HepG2 (cell line): ENCODE measurements around the gene ZFAND2B. TPM values are rescaled to one million over a fixed set of nuclear protein-coding genes. Genes with fewer than 3 reads are reported as not detected.

Experiments used
- CBX1 ChIP-seq: IDR thresholded peaks from one replicate; pipeline ENCODE4 v1.6.1; 2016; ENCODE audit warnings: antibody characterized with exemption, low read depth
- CERS6 ChIP-seq: sonication (generic); formaldehyde crosslinking; IDR thresholded peaks from 2 replicates; pipeline ENCODE4 v1.5.0; 2020; ENCODE audit warnings: missing genetic modification reagents
- GPN1 ChIP-seq: sonication (generic); formaldehyde crosslinking; IDR thresholded peaks from 2 replicates; pipeline ENCODE4 v1.5.1; 2020; ENCODE audit warnings: missing genetic modification reagents, borderline replicate concordance
- MBNL3 ChIP-seq: fragments of 250-450 bp; sonication (Bioruptor Pico); conservative IDR thresholded peaks from 2 replicates; pipeline ENCODE4 v1.8.0; 2022; ENCODE audit warnings: mild to moderate bottlenecking, inconsistent platforms
- RAD21 ChIP-seq: fragments of 450-650 bp; formaldehyde crosslinking; IDR thresholded peaks from 2 replicates; pipeline ENCODE4 v1.5.0; 2020; ENCODE audit warnings: mild to moderate bottlenecking
- RFX3 ChIP-seq: IDR thresholded peaks from 2 replicates; pipeline ENCODE4 v1.6.1; 2016; ENCODE audit warnings: missing biosample characterization, missing genetic modification reagents
- SRY ChIP-seq: sonication (generic); formaldehyde crosslinking; IDR thresholded peaks from 2 replicates; pipeline ENCODE4 v1.8.0; 2022; ENCODE audit warnings: mild to moderate bottlenecking, missing genetic modification reagents
- TBP ChIP-seq: sonication (generic); formaldehyde crosslinking; IDR thresholded peaks from 2 replicates; pipeline ENCODE4 v1.5.0; 2020; ENCODE audit warnings: missing genetic modification reagents
- TRIM24 ChIP-seq: sonication (generic); formaldehyde crosslinking; IDR thresholded peaks from 2 replicates; pipeline ENCODE4 v1.8.0; 2022; ENCODE audit warnings: mild to moderate bottlenecking, missing genetic modification reagents
- ZNF207 ChIP-seq: fragments of 450-650 bp; IDR thresholded peaks from 2 replicates; pipeline ENCODE4 v1.6.1; 2016; ENCODE audit warnings: antibody characterized with exemption, borderline replicate concordance
- ZNF30 ChIP-seq: sonication (generic); formaldehyde crosslinking; IDR thresholded peaks from 2 replicates; pipeline ENCODE4 v1.5.0; 2020; ENCODE audit warnings: mild to moderate bottlenecking, missing genetic modification reagents
- ZNF329 ChIP-seq: sonication (generic); formaldehyde crosslinking; IDR thresholded peaks from 2 replicates; pipeline ENCODE4 v1.9.0; 2021; ENCODE audit warnings: low read depth, mild to moderate bottlenecking, missing genetic modification reagents
- ZNF331 ChIP-seq: sonication (generic); formaldehyde crosslinking; IDR thresholded peaks from 2 replicates; pipeline ENCODE4 v1.4.0; 2020; ENCODE audit warnings: missing genetic modification reagents
- ZNF703 ChIP-seq: sonication (generic); formaldehyde crosslinking; IDR thresholded peaks from 2 replicates; pipeline ENCODE4 v1.5.1; 2020; ENCODE audit warnings: missing genetic modification reagents, mild to moderate bottlenecking, moderate library complexity, borderline replicate concordance
- ZNF724P ChIP-seq: sonication (generic); formaldehyde crosslinking; IDR thresholded peaks from 2 replicates; pipeline ENCODE4 v1.8.0; 2022; ENCODE audit warnings: missing genetic modification reagents, borderline replicate concordance
- ZNF782 ChIP-seq: sonication (generic); formaldehyde crosslinking; IDR thresholded peaks from 2 replicates; pipeline ENCODE4 v1.4.0; 2020; ENCODE audit warnings: missing genetic modification reagents, mild to moderate bottlenecking, borderline replicate concordance
- ZSCAN9 ChIP-seq: IDR thresholded peaks from 2 replicates; pipeline ENCODE4 v1.6.1; 2016; ENCODE audit warnings: borderline replicate concordance
- polyA plus RNA-seq, 8 experiments: library from polyadenylated mRNA; depleted of rRNA in 3 of 8; stranded (reverse) in 7 of 8; unstranded in 1 of 8; fragments of >200 nt; fragmentation: Illumina TruSeq in 4 of 8; extraction: Trizol in 4 of 8; gene quantifications; 2 replicates each; pipeline versions ENCODE4 v1.2.1 to v1.2.3, GENCODE V29; 2011 to 2016; ENCODE audit warnings: low read depth in 4 of 8, missing spikeins in 1 of 8, mixed read lengths in 1 of 8; ENCODE audit not compliant: insufficient read depth in 1 of 8
- total RNA-seq, 5 experiments: library from RNA; depleted of rRNA; stranded (reverse); fragments of >200 nt; fragmentation: Illumina TruSeq; extraction: Trizol; gene quantifications; 2 replicates each; pipeline ENCODE4 v1.2.3, GENCODE V29; 2016; ENCODE audit warnings: low read depth in 1 of 5
- TF ChIP-seq, protein P1 (sequence below): sonication (generic); formaldehyde crosslinking; IDR thresholded peaks from 2 replicates; pipeline ENCODE4 v1.8.0; 2022; ENCODE audit warnings: missing genetic modification reagents, mild to moderate bottlenecking, inconsistent platforms, borderline replicate concordance
- TF ChIP-seq, protein P2 (sequence below): sonication (generic); formaldehyde crosslinking; IDR thresholded peaks from 2 replicates; pipeline ENCODE4 v1.8.1; 2023; ENCODE audit warnings: mild to moderate bottlenecking, missing genetic modification reagents
- TF ChIP-seq, protein P3 (sequence below): sonication (generic); formaldehyde crosslinking; IDR thresholded peaks from 2 replicates; pipeline ENCODE4 v1.9.0; 2022; ENCODE audit warnings: missing genetic modification reagents, mild to moderate bottlenecking, borderline replicate concordance
- TF ChIP-seq, protein P4 (sequence below): sonication (generic); formaldehyde crosslinking; conservative IDR thresholded peaks from 2 replicates; pipeline ENCODE4 v1.8.0; 2022; ENCODE audit warnings: low read depth, missing genetic modification reagents

The ZFAND2B gene
- total and polyA plus RNA-seq, 2 of the 13 experiments (the other 11 are each of a cell fraction or from before 2014, with no cell fraction given) = 53.3 to 115 TPM

- TF ChIP-seq, protein P1, sequence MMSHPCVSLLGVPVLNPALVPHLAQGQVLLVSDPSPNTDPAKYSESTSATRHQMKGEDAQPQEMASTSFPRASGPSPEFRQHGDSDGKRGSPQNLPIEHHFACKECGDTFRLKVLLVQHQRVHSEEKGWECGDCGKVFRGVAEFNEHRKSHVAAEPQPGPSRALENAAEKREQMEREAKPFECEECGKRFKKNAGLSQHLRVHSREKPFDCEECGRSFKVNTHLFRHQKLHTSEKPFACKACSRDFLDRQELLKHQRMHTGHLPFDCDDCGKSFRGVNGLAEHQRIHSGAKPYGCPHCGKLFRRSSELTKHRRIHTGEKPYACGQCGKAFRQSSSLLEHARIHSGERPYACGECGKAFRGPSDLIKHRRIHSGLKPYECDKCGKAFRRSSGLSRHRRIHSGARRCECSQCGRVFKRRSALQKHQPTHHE (CRISPR knock-in tag) = 0 out of 2 replicates have a peak, but pooled peaks have one; percentile 4
- TF ChIP-seq ZNF724P = peak; percentile 61; the same call in 1 of the 2 replicates
- TF ChIP-seq MBNL3 (CRISPR knock-in tag) = no peak
- TF ChIP-seq, protein P2, sequence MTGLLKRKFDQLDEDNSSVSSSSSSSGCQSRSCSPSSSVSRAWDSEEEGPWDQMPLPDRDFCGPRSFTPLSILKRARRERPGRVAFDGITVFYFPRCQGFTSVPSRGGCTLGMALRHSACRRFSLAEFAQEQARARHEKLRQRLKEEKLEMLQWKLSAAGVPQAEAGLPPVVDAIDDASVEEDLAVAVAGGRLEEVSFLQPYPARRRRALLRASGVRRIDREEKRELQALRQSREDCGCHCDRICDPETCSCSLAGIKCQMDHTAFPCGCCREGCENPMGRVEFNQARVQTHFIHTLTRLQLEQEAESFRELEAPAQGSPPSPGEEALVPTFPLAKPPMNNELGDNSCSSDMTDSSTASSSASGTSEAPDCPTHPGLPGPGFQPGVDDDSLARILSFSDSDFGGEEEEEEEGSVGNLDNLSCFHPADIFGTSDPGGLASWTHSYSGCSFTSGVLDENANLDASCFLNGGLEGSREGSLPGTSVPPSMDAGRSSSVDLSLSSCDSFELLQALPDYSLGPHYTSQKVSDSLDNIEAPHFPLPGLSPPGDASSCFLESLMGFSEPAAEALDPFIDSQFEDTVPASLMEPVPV (CRISPR knock-in tag) = peak; percentile 87
- no peak for TF ChIP-seq TBP (CRISPR knock-in tag)
- no peak for TF ChIP-seq TRIM24 (CRISPR knock-in tag)
- no peak for TF ChIP-seq ZNF703 (CRISPR knock-in tag)
- no peak for TF ChIP-seq ZNF782 (CRISPR knock-in tag)
- no peak for TF ChIP-seq SRY
- TF ChIP-seq, protein P3, sequence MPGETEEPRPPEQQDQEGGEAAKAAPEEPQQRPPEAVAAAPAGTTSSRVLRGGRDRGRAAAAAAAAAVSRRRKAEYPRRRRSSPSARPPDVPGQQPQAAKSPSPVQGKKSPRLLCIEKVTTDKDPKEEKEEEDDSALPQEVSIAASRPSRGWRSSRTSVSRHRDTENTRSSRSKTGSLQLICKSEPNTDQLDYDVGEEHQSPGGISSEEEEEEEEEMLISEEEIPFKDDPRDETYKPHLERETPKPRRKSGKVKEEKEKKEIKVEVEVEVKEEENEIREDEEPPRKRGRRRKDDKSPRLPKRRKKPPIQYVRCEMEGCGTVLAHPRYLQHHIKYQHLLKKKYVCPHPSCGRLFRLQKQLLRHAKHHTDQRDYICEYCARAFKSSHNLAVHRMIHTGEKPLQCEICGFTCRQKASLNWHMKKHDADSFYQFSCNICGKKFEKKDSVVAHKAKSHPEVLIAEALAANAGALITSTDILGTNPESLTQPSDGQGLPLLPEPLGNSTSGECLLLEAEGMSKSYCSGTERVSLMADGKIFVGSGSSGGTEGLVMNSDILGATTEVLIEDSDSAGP (CRISPR knock-in tag) = peak; percentile 59; the same call in 1 of the 2 replicates
- TF ChIP-seq, protein P4, sequence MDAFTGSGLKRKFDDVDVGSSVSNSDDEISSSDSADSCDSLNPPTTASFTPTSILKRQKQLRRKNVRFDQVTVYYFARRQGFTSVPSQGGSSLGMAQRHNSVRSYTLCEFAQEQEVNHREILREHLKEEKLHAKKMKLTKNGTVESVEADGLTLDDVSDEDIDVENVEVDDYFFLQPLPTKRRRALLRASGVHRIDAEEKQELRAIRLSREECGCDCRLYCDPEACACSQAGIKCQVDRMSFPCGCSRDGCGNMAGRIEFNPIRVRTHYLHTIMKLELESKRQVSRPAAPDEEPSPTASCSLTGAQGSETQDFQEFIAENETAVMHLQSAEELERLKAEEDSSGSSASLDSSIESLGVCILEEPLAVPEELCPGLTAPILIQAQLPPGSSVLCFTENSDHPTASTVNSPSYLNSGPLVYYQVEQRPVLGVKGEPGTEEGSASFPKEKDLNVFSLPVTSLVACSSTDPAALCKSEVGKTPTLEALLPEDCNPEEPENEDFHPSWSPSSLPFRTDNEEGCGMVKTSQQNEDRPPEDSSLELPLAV = no peak
- TF ChIP-seq ZNF331 (CRISPR knock-in tag) = peak; percentile 80; the same call in 1 of the 2 replicates
- no peak for TF ChIP-seq ZNF329
- TF ChIP-seq ZNF207 = no peak
- TF ChIP-seq CERS6 = no peak
- no peak for TF ChIP-seq CBX1
- TF ChIP-seq GPN1 (CRISPR knock-in tag) = no peak
- no peak; the same call in 1 of the 2 replicates for TF ChIP-seq ZSCAN9 (CRISPR knock-in tag)
- TF ChIP-seq RAD21 (CRISPR knock-in tag) = peak; percentile 24; the same call in 1 of the 2 replicates
- TF ChIP-seq RFX3 (CRISPR knock-in tag) = no peak
- no peak for TF ChIP-seq ZNF30 (CRISPR knock-in tag)
Observed at GRCh38 chr2:219249203-219249980, 42.8 kb downstream of the ZFAND2B start (continued).
